GM18868 (cell line): ENCODE results near the gene INPP5A.

Source experiments
- ATAC-seq: cut with Tn5 transposase; IDR thresholded peaks from one replicate; pipeline ENCODE4 v1.9.1; 2021; ENCODE audit warnings: mild to moderate bottlenecking, moderate library complexity; ENCODE audit not compliant: unreplicated experiment

The INPP5A gene

GRCh38 chr10:132517951-132518521, 19.6 kb upstream of the INPP5A start:
- ATAC-seq, result no peak

DNA sequence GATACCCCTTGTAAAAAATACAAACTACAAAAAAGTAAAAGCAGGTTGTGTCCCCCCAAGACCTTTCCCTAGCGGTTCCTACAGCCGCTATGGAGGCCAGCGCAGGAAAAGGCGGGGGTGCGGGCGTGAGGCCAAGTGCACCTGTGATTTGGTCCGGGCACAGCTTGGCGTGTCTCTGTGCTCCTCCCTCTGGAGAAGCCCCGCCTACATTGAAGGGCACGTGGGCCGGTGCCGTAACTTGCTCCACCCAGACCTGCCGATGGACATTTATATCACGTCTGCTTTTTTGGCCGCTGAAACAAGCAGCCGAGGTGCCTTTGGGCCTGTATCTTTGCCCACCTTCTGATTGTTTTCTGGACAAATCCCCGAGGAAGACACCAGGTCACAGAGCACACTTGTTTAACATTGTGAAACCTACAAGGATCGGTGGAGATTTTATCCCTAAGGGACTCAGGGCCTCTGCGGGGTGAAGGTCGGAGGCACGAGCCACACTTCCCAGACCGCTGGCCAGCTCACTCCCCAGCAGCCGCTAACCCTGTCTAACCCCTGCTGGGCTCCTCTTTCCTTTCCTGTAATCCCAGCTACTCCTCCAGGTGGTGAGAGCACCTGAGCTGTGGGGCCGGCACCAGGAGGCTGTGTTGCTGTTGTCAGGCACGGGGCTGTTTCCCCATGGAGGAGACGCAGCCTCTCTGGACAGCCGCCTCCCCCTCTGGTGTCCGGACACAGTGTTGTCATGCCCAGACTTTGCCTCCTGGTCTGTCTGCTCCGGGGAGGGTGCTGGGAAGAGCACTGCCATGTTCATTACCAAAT, 18.8 kb upstream of the INPP5A start:
- ATAC-seq, result no peak

DNA sequence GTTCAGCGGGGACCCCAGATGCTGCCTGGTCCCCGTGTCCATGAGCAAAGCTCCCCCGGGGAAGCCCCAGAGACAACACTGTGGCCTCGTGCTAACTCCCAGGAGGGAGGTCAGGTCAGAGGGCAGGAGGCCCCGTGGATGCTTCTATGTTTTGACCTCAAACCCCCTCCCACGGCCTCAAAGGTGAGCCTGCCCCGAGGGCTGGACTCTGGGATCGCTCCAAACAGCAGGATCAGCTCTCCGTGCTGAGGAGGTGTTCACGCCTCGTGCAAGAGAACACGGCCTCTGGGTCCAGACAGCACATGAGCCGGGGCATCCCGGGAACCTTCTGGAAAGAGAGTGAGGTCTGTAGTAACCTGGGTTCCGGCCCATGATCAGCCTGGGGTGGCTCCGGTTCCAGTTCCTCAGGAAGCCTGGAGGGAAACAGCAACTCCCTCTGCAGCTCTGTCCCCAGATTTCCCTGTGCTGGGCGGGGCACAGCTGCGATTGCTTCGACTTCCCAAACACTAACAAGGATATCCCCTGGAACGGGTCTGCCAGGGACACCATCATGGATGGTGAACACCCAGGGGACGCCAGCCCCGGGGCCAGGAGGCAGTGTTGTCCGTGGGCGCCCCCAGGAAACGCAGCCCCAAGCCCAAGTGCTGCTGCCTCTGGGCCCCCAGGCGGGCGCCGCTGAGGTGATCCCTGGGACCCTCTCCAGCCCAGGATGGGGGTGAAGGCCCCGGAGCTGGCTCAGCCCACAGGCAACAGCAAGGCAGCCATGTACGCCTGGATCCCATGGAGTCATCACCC, 18.0 kb upstream of the INPP5A start:
- no peak for ATAC-seq

DNA sequence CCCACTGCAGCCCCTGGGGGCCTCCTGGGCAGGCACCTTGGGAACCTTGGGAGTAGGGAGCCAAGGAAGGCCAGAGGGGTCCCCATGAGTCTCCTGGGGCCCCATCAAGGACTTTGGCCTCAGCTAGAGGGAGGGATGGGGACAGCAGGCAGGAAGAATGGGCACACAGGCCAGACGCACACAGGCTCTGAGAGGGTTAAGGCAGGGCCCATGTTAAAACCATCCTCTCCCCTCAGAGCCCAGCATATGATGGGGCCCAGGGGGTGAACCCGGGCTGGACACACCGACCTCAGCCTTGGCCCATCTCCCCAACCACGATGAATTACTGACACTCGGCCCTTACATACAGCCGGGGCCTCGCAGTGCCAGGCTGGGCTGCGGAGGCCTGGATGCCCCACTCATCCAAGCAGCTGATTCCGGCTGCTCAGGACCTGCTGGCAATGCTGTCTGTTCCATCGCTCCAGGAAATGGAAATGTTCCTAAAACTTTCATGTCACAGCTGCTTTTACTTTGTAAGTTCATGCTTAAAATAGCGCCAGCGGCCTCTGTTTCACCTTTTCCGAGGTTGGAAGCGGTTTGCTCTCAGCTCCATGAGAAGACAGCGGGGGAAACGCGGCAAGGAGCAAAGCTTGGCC, 17.3 kb upstream of the INPP5A start:
- no peak for ATAC-seq

DNA sequence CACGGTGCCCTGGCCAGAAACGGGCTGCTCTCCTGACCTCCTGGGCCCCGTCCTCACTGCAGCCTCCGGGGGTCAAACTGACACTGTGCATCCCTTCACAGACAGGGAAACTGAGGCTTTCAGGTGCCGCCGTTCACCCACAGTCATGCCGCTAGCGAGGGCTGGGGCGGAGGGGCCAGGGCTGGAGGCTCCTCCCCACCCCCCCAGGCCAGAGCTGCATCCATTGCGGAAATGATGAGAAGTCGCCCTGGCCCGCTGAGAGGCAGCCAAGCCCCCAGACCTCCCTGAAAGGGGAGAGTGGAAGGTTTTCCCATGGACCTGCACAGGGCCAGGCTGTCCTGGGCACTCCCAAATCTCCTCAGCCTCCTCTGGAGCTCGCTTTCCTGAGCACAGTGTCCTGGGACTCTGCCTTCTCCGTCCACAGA, 16.5 kb upstream of the INPP5A start:
- no peak for ATAC-seq

DNA sequence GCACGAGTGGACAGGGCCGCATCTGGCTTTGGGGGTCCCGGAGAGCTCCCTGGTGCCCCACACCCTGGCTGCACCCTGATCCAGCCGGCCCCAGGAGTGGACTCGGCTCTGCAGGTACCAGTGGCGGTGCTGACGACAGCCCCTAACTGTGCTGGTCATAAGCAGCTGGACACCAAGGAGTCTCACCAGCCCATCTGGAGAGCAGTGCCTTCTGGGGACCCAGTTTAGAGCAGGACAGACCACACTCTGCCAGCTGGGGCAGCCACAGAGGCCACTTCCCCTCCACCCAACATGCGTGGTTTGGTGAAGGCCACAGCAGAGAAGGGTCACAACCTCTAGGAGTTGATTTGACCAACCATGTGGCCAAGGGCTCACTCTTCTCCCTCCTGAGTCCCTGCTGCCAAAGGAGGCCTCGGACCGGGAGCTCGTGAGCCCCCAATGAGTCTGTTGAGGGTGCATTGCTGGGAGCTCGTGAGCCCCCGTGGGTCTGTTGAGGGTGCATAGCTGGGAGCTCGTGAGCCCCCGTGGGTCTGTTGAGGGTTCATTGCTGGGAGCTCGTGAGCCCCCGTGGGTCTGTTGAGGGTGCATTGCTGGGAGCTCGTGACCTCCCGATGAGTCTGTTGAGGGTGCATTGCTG, 16.0 kb upstream of the INPP5A start:
- ATAC-seq, result no peak

DNA sequence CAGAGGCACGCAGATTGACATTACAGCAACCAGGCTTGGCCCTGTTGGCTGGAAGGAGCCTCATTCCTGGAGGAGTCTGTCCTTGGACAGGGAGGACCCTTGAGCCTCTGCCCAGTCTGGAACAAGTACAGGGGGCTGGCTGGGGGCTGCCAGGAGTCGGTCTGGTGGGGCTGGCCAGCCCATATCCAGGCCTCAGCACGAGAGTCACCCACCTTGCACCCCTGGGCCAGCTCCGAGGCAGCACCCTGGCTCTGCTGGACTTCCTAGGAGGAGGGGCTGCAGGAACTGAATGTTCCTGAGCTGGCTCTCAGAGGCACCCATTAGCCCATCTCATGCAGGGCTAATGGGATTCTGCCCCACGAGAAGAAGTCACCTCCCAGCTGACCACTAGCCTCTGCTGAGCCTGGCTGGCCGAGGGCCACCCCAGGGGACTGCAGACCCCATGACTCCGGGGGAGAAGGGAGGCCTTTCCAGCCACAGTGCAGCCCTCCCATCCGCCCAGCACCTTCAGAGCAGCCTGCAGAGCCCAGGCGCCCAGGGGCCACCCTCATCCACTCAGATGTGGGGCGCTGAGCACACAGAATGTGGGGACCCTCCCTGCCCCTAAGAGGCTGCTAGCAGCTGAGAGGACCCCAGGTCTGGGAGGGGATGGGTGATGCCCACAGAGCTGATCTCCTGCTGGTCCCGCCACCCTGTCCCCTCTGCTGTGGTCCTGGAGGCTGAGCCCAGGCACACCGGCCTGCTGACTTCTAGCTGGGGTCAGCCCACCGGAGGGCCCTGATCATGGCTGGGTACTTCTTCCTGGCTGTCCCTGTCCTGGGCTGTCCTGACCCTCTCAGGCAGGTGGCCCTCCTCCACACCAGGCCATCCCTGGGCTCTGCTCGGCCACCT, 14.8 kb upstream of the INPP5A start:
- no peak for ATAC-seq

GRCh38 chr10:132523561-132524442, 13.8 kb upstream of the INPP5A start:
- no peak for ATAC-seq

GRCh38 chr10:132524443-132525285, 12.9 kb upstream of the INPP5A start:
- ATAC-seq, result no peak

GRCh38 chr10:132526676-132527075, 10.9 kb upstream of the INPP5A start:
- no peak for ATAC-seq

DNA sequence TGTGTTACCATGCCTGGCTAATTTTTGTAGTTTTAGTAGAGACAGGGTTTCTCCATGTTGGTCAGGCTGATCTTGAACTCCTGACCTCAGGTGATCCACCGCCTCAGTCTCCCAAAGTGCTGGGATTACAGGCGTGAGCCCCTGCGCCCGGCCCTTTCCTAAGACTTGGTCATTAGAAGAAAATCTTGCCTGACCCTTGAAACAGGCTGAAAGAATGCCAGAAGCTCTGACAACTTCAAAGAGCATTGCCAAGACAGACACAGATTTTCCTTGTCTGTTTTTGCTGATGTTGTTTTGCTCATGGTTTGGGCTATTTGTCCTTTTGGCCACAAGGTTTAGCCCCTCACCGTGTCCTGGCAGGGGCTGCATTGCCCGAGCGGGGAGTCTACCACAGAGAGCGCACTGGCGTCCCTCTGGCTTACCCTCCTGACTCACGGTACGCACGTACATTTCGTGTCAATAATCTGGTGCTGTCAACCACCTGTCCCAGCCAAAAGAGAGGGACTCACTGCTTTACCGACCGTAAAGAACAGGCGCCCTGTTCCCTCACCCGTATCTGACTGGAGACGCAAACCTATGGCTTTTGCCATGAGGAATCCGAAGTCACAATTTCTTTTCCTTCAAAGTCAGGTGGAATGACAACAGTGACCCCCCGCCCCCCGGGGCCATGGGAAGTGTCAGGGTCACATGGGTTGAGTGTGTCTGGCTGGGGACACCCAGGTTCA, 10.1 kb upstream of the INPP5A start:
- no peak for ATAC-seq

DNA sequence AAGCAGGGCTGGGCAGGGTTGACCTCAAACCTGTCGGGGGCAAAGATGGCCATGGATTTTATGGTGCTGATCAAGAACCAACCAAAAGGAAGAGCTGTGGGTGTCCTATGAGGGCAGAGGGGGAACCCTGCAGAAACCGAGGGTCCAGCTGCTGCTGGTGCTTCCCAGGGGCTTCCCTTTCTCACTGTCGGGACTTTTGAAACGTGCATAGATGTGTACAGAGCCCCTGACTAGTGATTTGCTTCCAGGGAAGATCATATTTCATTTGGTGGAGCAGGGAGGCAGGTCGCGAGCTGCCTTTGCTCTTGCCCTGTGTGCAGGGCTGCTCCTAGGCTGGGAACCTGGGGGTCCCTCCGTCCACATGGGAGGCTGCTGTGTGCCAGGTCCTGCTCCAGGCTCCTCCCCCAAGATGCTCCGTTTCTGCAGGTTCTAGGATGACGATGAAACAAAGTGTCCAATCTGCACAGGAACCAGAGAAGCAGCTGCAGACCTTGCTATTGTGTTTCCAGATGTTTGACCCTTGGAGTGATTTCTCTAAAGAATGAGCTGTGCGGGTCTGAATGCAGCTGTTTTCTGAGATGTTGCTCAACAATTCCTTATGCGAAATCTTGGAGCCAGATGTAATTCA, 9.4 kb upstream of the INPP5A start:
- ATAC-seq, result no peak

- ATAC-seq, result no peak
These were observed 5.4 kb upstream of the INPP5A start for GRCh38 chr10:132532179-132532578.

DNA sequence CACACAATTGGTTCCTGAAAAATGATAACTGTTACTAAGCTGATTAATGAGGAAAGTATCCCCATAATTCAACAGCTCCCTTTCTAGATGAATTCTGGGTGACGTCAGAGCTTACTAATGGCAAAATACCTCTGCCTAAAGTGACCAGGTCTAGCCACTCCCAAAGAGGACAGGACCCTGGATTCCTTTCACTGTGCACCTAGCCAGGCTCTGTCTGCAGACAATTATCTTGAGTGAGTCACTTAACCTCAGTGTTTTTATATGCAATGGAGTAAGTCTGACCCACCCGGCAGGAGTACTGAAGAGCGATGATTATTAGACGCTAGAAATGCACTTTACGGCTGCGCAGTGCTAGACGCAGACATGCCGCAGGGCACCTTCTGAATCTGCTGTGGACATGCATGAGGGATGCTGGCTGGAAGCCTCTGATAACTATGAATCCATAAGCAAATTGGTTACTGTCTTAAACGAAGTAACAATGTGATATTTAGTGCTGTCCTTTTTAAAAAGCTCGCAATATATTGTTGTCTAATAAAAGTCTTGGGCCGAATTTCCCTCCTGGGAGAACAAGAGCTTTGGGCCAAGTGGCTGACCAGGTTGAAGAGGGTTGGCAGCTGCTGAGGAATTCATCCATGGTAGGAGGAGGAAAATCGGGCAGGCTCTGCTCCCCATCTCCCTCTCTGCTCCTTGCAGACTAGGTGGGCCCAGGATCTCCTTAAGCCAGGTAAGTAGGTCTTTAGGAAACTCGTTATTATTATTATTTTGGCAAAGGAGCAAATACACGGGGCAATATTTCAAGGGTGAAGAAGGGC, 4.6 kb upstream of the INPP5A start:
- ATAC-seq, result no peak

- no peak for ATAC-seq
These were observed 3.9 kb upstream of the INPP5A start for GRCh38 chr10:132533571-132534260.
